HFF-Myc (cell line): Measurements from ENCODE around the gene IL20RB.
"Not testable (repeated sequence)": the region's sequence is repeated elsewhere in the genome, so short reads cannot be mapped to it uniquely, and the experiment has no call there.

Source experiments
- DNase-seq: peaks from one replicate; pipeline ENCODE4 v3.0.0-alpha.2; 2011; ENCODE audit warnings: low read depth; ENCODE audit errors: extremely low read depth
- H3K4me3 ChIP-seq: replicated peaks from 2 replicates; pipeline ENCODE4 v1.5.1; 2011; ENCODE audit warnings: low read depth, mild to moderate bottlenecking, control low read depth, low read length
- TF ChIP-seq, protein P1 (sequence below): IDR thresholded peaks from 2 replicates; pipeline ENCODE4 v1.5.1; 2012; ENCODE audit warnings: mild to moderate bottlenecking, low read depth, low read length, control low read depth; ENCODE audit errors: missing control alignments

IL20RB gene

DNA sequence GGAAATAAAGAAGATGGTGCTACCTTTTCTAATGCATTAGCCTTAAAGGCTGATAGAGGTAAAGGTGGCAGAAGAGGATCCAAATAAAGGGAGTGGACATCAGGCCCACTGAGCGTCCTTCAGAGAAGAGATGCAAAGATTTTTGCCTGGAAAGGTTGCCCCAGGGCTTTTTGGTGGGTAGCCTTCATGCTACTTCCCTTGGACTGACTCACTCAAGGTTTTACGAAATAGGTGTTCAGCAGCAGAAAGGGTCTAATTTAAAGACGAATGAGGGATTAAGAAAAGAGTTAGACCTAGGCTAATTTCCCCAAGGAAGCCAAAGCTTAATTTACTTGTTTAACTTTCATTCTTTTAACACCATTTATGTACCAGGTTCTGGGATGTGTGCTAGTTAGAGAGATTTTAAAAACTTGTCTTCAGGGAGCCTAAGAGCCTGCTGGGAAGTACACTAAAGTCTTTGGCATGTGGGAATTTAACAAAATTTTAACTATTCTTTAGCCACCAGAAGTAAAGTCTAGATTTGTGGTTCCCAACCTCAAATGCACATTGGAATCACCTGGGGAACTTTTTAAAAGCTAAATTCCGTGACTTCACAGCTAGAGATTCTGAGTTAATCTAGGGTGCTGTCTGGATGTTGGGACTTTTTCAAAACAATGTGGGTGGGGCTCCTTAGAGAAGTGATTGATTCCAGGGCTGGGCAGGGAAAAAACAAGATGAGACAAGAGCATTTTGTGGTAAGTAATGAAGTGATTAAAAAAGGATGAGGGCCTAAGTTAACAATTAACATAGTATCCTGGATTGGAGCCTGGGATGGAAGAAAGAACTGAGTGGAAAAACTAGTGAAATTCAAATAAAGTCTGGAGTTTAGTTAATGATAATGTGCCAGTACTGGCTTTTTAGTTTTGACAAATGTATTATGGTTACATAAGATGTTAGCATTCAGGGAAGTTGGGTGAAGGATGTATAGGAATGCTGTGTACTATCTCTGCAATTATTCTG is 3.4 kb downstream of the IL20RB start:
- H3K4me3 ChIP-seq, result no peak overlapping the region
- TF ChIP-seq, protein P1, sequence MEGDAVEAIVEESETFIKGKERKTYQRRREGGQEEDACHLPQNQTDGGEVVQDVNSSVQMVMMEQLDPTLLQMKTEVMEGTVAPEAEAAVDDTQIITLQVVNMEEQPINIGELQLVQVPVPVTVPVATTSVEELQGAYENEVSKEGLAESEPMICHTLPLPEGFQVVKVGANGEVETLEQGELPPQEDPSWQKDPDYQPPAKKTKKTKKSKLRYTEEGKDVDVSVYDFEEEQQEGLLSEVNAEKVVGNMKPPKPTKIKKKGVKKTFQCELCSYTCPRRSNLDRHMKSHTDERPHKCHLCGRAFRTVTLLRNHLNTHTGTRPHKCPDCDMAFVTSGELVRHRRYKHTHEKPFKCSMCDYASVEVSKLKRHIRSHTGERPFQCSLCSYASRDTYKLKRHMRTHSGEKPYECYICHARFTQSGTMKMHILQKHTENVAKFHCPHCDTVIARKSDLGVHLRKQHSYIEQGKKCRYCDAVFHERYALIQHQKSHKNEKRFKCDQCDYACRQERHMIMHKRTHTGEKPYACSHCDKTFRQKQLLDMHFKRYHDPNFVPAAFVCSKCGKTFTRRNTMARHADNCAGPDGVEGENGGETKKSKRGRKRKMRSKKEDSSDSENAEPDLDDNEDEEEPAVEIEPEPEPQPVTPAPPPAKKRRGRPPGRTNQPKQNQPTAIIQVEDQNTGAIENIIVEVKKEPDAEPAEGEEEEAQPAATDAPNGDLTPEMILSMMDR, result no peak
- no peak for DNase-seq

DNA sequence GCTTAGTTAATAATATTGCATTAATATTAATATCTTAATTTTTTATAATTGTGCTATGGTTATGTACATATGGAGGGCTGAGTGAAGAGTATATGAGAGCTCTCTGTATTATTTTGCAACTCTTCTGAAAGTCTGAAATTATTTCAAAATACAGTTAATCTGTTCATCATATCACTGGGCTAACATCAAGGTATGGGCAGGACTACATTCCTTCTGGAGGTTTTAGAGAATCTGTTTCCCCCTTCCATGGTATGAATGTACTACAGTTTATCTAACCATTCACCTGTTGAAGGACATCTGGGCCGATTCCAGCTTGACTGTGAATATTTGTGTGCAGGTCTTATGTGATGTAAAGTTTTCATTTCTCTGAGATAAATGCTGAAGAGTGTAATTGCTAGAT is 5.1 kb downstream of the IL20RB start:
- TF ChIP-seq, protein P1, result no peak
- no peak for DNase-seq
- no peak overlapping the region for H3K4me3 ChIP-seq

DNA sequence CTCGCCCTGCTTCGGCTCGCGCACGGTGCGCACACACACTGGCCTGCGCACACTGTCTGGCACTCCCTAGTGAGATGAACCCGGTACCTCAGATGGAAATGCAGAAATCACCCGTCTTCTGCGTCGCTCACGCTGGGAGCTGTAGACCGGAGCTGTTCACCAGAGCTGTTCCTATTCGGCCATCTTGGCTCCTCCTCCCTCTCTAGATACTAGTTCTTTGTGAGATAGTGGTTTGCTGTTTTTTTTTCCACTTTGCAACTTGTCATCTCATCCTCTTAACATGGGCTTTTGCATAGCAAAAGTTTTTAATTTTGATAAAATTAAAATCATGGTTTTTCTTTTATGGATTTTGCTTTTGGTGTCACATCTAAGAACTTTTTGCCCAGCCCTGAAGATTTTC is 11.8 kb downstream of the IL20RB start:
- H3K4me3 ChIP-seq, result not testable (repeated sequence)

DNA sequence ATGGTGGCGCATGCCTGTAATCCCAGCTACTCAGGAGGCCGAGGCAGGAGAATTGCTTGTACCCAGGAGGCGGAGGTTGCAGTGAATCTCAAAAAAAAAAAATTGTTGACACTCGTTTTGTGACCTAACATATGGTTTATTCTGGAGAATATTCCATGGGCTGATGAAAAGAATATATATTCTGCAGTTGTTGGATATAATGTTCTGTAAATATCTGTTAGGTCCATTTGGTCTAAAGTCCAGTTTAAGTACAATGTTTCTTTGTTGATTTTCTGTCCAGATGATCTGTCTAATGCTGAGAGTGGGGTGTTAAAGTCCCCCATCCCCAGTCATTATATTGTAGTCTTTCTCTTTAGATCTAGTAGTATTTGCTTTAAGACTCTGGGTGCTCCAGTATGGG is 15.6 kb downstream of the IL20RB start:
- TF ChIP-seq, protein P1, result no peak
- no peak for DNase-seq
- H3K4me3 ChIP-seq, result no peak overlapping the region

More for the DNA sequence above, 11.8 kb downstream of the IL20RB start:
- DNase-seq, result not testable (repeated sequence)

DNA sequence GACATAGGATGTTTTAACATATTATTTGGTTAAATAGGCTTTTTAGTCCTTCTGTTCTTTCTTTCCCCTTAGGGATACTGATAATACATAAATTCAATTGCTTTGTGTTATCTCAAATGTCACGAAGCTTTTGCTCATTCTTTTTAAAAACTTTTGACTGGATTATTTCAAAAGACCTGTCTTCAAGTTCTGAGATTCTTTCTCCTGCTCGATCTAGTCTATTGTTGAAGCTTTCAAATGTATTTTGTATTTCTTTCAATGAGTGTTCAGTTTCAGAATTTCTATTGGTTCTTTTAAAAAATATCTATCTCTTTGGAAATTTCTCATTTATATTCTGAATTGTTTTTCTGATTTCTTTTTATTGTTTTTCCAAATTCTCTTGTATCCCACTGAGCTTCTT is 16.9 kb downstream of the IL20RB start:
- TF ChIP-seq, protein P1, result no peak
- DNase-seq, result no peak
- H3K4me3 ChIP-seq, result no peak overlapping the region

DNA sequence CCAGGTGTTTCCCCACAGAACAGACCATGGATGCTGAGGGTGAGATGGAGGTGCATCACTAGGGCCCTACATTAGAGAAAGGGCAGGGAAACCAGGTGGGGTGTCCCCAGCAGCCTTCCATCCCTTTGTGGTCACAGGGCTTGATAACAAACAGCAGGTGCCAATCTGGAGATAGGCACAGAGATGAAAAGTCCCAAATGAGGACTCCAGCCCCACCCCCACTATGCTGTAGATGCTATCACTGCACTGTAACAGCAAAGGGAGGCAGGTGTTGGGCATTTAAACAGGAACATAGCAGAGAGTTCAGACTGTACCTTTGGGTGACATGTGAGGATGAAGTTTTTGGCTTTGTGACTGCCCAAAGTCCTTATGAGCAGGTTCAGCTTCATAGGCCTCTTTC is 21.4 kb downstream of the IL20RB start:
- DNase-seq, result no peak
- H3K4me3 ChIP-seq, result no peak overlapping the region
- TF ChIP-seq, protein P1, result no peak

DNA sequence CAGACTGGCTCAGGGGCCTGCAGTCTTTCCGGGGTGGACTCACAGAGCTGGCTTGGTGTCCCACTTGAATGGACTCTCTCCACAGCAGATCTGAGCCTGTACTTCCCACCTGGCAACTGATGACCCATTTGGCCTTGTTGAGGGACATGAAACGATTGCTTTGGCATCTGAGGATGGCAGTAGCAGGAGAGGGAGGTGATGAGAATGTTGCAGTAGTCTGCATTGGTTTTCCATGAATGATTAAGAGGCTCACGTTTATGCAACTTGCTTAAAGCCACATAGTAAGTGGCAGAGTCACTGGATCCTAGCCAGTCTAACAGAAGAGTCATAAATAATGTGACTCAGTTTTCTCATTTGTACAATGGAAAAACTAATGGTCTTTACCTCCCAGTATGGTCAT is 21.9 kb downstream of the IL20RB start:
- TF ChIP-seq, protein P1, result no peak
- no peak for DNase-seq

More for the DNA sequence above, 21.9 kb downstream of the IL20RB start:
- no peak overlapping the region for H3K4me3 ChIP-seq
